Smooth muscle cell (in vitro differentiated cells): ENCODE results near the gene AUH. TPM values are rescaled to one million over a fixed set of nuclear protein-coding genes. Genes with fewer than 3 reads are reported as not detected.

ENCODE experiments used
- DNase-seq: peaks from one replicate; lab custom pipeline; 2025; ENCODE audit not compliant: unreplicated experiment; lab: John Stamatoyannopoulos, UW
- H2AFZ ChIP-seq: fragments of 200-600 bp; sonication (generic); 2 replicates; pipeline ENCODE4 v1.6.0; 2016; ENCODE audit warnings: antibody characterized with exemption, low read depth, mild to moderate bottlenecking
- H3F3A ChIP-seq: fragments of 200-600 bp; sonication (generic); 2 replicates; pipeline ENCODE4 v1.6.0; 2017; ENCODE audit warnings: antibody characterized with exemption, low read depth
- H3K27ac ChIP-seq: fragments of 200-600 bp; sonication (generic); 2 replicates; pipeline ENCODE4 v1.5.1; 2016; ENCODE audit warnings: low read depth, mild to moderate bottlenecking
- H3K27me3 ChIP-seq: fragments of 200-600 bp; sonication (generic); 2 replicates; pipeline ENCODE4 v1.6.1; 2016; ENCODE audit warnings: low read depth, mild to moderate bottlenecking
- H3K36me3 ChIP-seq: fragments of 200-600 bp; sonication (generic); 2 replicates; pipeline ENCODE4 v1.5.1; 2016; ENCODE audit warnings: low read depth
- H3K4me1 ChIP-seq: fragments of 200-600 bp; sonication (generic); 2 replicates; pipeline ENCODE4 v1.5.1; 2016; ENCODE audit warnings: low read depth
- H3K4me2 ChIP-seq: fragments of 200-600 bp; sonication (generic); 2 replicates; pipeline ENCODE4 v1.6.0; 2016; ENCODE audit warnings: mild to moderate bottlenecking
- H3K4me3 ChIP-seq: fragments of 200-600 bp; sonication (generic); 2 replicates; pipeline ENCODE4 v1.5.1; 2016; ENCODE audit warnings: mild to moderate bottlenecking
- H3K79me2 ChIP-seq: fragments of 200-600 bp; sonication (generic); 2 replicates; pipeline ENCODE4 v1.6.0; 2016; ENCODE audit warnings: low read depth, mild to moderate bottlenecking
- H3K9ac ChIP-seq: fragments of 200-600 bp; sonication (generic); 2 replicates; pipeline ENCODE4 v1.6.0; 2016; ENCODE audit warnings: low read depth
- H3K9me3 ChIP-seq: fragments of 200-600 bp; sonication (generic); replicated peaks from 2 replicates; pipeline ENCODE4 v1.5.1; 2016; ENCODE audit warnings: low read depth
- H4K20me1 ChIP-seq: fragments of 200-600 bp; sonication (generic); 2 replicates; pipeline ENCODE4 v1.6.0; 2016; ENCODE audit warnings: low read depth
- CTCF ChIP-seq: fragments of 200-600 bp; sonication (generic); IDR thresholded peaks from 2 replicates; pipeline ENCODE4 v1.5.1; 2017; ENCODE audit warnings: borderline replicate concordance, mild to moderate bottlenecking, antibody characterized with exemption; ENCODE audit not compliant: insufficient read depth, poor library complexity, severe bottlenecking
- WGBS: methylation state at CpG from one replicate; pipeline ENCODE4 v1.1.7; 2016; ENCODE audit warnings: low lambda C conversion rate; 5-methylcytosine and 5-hydroxymethylcytosine counted together
- polyA plus RNA-seq: library from polyadenylated mRNA; unstranded; fragments of >200 nt; fragmentation: Nextera tagmentation; extraction: Ambion mirVana; gene quantifications from 2 replicates; pipeline ENCODE4 v1.2.1, GENCODE V29; 2016
- total RNA-seq: library from RNA; depleted of rRNA; stranded (reverse); fragments of >200 nt; gene quantifications from 2 replicates; pipeline ENCODE4 v1.2.3, GENCODE V29; 2014

AUH gene
- total and polyA plus RNA-seq, 2 experiments from 2014 or later: 8.7 TPM

- 94% methylated on average over 1 of the region's 1 CpG for WGBS
- H3K9me3 ChIP-seq: peaks cover 6% of the 10 kb centered on the region
- no peak for TF ChIP-seq CTCF
- H2AFZ ChIP-seq: no peak overlapping the region
- DNase-seq: no peak
- no peak overlapping the region for H3K4me2 ChIP-seq
- no peaks in the 10 kb centered on the region for H3K27me3 ChIP-seq
- no peak overlapping the region for H3K9ac ChIP-seq
- H3K79me2 ChIP-seq: no peaks in the 10 kb centered on the region
- peaks cover 8% of the 10 kb centered on the region for H3K36me3 ChIP-seq
- peaks cover 17% of the 10 kb centered on the region for H3F3A ChIP-seq
- H4K20me1 ChIP-seq: peaks cover 4% of the 10 kb centered on the region
- H3K4me3 ChIP-seq: no peak overlapping the region
- H3K27ac ChIP-seq: no peak overlapping the region
- H3K4me1 ChIP-seq: no peaks in the 10 kb centered on the region
These were observed 154.9 kb downstream of the AUH start for GRCh38 chr9:91206806-91207205.

GRCh38 chr9:91202736-91203283 is 158.9 kb downstream of the AUH start:
- no peak for DNase-seq
- H4K20me1 ChIP-seq: peaks cover 2% of the 10 kb centered on the region

GRCh38 chr9:91200692-91201336 is 160.9 kb downstream of the AUH start:
- peaks cover 6% of the 10 kb centered on the region for H3K9me3 ChIP-seq
- no peak overlapping the region for H3K4me3 ChIP-seq
- no peak for TF ChIP-seq CTCF
- H3K27ac ChIP-seq: no peak overlapping the region
- peaks cover 8% of the 10 kb centered on the region for H3K36me3 ChIP-seq
- 96% methylated on average over 2 of the region's 2 CpGs for whole genome bisulfite sequencing
- no peak overlapping the region for H3K4me2 ChIP-seq
- peaks cover 4% of the 10 kb centered on the region for H3K4me1 ChIP-seq
- no peak overlapping the region for H3K9ac ChIP-seq
- no peak for DNase-seq
- H4K20me1 ChIP-seq: no peaks in the 10 kb centered on the region
- H3K79me2 ChIP-seq: no peaks in the 10 kb centered on the region
- no peaks in the 10 kb centered on the region for H3F3A ChIP-seq
- no peaks in the 10 kb centered on the region for H3K27me3 ChIP-seq
- H2AFZ ChIP-seq: no peak overlapping the region

More at GRCh38 chr9:91202736-91203283, 158.9 kb downstream of the AUH start:
- peaks cover 4% of the 10 kb centered on the region for H3K4me1 ChIP-seq
- peaks cover 8% of the 10 kb centered on the region for H3K36me3 ChIP-seq
- no peak overlapping the region for H3K27ac ChIP-seq
- no peaks in the 10 kb centered on the region for H3K79me2 ChIP-seq
- TF ChIP-seq CTCF: no peak
- H3F3A ChIP-seq: peaks cover 9% of the 10 kb centered on the region
- H2AFZ ChIP-seq: no peak overlapping the region
- H3K9ac ChIP-seq: no peak overlapping the region
- no peaks in the 10 kb centered on the region for H3K27me3 ChIP-seq
- no peak overlapping the region for H3K4me2 ChIP-seq
- peaks cover 6% of the 10 kb centered on the region for H3K9me3 ChIP-seq
- no peak overlapping the region for H3K4me3 ChIP-seq
